Stimulated activated CD4-positive, alpha-beta T cell treated with anti-CD3 and anti-CD28 coated beads, Interleukin-2, amount 100 ng/mL, for 24 hours (primary cell): ENCODE measurements around the gene NFIX.

Source experiments
- DNase-seq, 2 donors: peaks; one replicate each; pipeline ENCODE4 v3.0.0-alpha.2; 2020

Gene NFIX

DNA sequence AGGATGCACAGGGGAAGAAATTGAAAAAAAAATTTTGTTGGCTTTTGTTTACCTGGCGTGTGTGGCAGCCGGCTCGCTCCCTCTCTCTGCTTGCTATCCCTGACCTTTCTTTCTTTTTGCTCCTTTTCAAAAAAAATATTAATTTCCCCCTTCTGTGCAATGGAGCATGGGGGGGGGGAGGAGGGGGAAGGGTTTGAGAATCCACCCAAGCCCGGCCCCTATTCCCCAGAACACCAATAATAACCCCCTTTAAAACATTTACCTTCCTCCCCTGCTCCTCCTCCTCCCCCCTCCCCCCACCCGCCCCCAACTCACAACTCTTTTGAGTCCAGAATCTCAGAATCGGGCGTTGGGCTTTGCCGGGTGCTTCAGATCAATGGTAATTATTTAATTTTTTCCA is 28.4 kb downstream of the NFIX start:
- DNase-seq: no peak

GRCh38 chr19:13024126-13024950 is 29.1 kb downstream of the NFIX start:
- no peak for DNase-seq

DNA sequence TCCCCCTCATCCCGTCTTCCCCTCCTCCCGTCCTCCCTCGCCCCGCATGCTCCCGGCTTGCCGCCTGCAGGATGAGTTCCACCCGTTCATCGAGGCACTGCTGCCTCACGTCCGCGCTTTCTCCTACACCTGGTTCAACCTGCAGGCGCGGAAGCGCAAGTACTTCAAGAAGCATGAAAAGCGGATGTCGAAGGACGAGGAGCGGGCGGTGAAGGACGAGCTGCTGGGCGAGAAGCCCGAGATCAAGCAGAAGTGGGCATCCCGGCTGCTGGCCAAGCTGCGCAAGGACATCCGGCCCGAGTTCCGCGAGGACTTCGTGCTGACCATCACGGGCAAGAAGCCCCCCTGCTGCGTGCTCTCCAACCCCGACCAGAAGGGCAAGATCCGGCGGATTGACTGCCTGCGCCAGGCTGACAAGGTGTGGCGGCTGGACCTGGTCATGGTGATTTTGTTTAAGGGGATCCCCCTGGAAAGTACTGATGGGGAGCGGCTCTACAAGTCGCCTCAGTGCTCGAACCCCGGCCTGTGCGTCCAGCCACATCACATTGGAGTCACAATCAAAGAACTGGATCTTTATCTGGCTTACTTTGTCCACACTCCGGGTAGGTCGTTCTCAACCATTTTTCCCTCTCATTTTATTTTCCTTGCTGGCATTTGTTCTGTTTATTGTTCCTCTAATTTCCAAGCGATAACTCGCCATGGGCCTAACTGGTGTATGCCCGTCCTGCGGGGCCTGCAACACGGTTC is 29.8 kb downstream of the NFIX start:
- no peak for DNase-seq

DNA sequence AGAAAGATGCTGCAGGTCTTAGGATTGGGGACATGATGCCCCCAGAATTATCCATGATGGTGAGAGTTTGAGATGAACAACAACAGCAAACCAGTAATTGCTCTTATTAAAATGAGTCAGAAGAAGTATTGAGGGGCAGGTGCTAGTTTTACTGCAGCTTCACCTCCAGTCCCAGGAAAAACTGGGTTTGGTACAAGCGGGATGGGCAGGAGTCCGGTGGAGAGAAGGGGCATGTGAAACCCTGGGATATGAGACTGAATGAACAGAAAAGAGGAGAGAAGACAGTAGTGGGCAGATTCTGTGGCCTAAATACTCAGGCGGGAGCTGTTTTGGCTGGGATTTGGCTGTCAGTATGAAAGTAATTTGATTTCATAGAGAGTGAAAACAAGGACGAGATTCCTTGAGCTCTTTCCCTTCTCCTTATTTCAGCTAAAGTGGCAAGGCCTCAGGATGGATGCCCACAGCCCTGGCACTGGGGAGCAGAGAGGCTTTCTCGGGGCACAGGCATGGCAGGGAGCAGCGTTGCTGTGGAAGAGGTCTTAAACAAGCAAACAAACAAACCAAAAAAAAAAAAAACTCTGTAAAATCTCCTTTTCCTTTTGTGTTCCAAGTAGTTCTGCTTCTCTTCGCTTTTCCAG is 30.7 kb downstream of the NFIX start:
- no peak for DNase-seq

DNA sequence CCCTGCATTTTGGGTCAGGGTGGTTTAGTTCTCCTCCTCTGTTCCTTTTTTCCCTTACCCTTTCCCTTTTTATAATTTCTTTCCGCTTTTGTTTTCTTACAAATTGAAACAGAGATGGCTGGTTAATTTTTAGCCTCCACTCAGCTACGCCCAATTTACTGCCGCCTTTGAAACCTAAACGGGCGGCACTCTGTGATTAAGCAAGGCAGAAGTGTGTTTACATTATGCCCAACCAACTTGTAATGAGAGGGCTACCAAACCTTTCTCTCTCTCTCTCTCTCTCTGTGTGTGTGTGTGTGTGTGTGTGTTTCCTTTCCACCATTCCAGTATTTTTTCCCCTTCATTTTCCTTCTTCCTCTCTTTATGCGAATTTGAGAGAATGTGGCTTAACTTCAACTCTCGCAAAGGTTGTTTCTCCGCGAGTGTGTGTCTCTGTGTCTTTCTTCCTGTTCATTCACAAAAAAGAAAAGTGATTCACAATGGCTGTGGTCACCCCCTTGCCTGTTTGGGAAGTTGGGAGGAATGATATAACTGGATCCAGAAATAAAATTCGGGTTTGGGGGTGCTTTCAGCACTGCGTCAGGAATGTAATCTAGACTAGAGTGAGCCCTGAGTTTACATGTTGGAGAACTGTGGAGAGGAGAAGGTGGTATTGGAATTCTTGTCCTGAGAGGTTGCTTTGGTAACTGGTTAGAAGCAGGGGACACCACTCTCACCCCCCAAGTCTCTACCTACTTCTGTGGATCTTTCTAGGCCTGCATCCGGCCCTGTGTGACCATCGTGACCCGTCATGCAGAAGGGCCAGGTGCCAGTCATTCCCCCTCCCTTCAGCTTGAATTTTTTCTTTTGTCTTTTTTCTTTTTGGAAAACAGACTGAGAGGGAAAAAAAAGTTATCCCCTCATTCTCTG is 31.4 kb downstream of the NFIX start:
- DNase-seq: no peak

DNA sequence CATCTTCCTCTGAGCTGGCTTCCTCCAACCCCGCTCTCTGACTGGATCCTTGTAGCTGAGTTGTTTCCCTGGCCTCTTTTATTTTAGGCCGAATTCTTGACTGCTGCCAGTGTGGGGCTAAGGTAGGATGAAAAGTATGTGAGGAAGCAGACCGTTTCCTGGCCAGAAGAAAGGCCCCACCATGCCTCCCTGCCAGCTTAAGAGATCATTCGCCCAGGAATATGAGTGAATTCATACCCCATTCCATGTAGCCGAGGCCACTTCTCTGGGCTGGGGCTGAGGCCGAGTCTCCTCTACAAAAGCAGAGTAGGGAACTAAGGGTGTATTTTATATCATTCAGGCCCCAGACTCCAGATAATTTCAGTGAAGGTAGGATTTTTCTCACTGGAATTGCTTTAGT is 32.3 kb downstream of the NFIX start:
- DNase-seq: no peak

DNA sequence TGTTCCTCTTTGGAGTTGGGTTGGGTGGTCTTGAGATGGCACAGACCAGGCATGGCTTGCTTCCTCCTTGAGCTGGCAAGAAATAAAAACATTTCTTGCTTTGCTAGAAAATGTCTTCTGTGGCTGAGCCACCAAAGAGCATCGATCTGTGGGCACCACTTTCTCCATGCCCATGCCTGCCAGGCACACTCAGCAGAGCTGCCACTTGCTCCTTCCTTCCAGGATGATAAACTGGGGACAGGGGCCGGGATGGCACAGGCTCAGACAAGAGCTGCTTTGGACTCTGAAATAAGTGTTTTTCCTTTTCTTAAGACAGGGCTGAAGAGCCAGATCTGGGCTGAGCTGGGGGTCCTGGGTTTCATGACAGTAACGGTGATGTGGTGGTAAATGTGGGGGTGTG is 32.8 kb downstream of the NFIX start:
- no peak for DNase-seq

DNA sequence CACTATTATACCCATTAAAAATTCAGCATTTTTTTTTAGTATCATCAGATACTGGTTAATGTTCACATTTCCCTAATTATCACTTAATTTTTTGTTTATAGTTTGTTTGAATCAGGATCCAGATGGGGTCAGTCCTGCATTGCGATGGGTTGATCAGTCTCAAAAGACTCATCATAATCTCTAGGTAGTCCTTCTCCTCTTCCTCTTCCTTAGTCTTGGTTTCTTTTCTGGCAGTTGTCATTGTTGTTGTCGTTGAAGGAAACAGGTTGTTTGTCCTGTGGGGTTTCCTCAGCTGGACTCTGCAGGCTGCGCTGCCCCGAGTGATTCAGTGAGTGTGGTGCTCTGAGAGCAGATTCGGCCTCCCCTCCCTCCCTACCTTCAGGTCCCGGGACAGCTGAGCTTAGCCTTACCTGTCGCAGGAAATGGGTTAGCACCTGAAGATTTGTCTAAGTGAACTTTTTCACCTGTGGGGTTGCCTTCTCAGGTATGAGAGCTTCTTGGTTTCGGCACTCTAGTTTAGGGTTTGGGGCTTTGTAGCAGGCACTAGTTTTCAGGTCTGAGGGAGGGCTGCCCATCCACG is 34.1 kb downstream of the NFIX start:
- no peak for DNase-seq

- no peak for DNase-seq
Observed at GRCh38 chr19:13029893-13030292, 34.6 kb downstream of the NFIX start.

GRCh38 chr19:13031917-13032623 is 36.8 kb downstream of the NFIX start:
- no peak for DNase-seq

- no peak for DNase-seq
Observed at GRCh38 chr19:13032837-13033236, 37.6 kb downstream of the NFIX start.

DNA sequence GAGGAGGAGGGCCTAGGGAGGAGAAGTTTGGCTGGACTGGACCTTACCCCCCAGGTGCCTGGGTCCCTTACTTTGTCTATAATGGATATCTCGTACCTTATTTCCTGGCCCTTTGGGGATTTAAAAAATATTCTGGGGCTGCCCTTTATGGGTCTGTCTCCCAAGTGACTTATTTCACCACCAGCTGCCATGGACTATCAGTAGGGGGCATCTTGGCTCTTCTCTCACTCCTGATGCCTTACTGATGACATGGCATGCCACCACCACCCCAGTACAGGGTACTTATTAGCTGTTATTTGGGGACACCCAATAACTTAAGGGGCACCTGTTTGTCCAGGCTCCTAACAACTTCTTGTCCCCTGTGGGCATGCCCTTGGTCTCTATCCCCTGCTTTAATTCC is 38.0 kb downstream of the NFIX start:
- no peak for DNase-seq

DNA sequence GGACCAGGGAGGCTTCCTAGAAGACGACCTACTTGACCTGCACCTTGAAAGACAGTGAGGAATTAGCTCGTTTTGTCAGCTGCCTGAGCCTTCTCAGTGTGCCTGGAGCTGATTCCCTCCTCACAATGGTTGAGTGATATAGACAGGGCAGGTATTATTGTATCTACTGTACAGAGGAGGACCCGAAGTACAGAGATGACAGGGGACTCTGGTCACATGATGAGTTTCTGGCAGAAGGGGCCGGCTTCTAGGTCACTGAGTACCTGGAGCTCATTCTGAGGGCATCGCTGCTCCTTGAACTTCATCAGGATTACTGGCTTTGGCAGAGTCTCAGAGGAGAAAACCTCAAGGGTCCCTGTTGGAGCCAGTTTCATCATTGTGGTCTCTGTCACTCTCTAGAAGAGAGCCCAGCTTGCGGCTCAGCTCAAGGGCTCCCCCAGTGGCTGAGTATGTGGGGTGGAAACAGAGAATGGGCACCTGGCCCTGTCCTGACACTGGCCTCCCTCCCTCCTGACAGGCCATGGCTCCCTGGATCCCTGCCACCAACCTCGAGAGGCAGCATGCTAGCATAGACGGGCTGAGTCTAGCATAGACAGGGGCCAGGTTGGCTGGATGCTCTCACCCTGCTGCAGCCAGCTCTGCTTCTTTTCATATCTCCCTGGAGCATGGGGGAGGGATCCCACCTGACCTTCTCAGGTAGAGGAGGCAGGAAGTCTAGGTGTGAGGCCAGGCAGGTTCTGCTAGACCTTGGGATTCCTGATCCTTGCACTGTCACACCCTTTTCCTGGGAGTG is 38.7 kb downstream of the NFIX start:
- peak; percentile 51 to 65 for DNase-seq

GRCh38 chr19:13034636-13035035 is 39.4 kb downstream of the NFIX start:
- no peak for DNase-seq

DNA sequence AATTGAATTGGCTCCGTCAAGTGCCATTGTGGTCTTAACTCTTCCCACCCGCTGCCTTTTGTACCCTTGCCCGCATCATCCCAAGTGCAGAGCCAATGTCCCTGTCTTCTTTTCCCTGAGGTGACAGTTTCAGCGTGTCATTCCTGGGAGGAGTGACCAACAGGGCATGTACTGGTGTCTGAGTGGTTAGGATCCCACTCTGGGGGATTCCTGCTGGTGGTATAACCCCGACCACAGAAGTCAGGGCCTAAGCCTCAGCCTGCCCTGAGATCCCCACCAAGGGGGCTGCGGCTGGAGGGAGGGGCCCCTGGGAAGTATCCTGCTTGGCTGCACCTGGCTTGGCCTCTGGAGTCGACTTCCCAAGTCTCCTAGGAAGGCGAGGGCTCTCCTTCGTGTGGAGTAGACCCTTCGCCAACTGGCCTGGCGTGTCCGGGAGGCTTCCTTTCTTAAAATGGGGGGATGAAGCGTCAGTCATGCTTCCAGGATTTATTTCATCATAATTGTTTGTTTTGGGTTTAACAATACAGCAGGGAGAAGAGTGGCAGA is 40.6 kb downstream of the NFIX start:
- DNase-seq: no peak

GRCh38 chr19:13036366-13036976 is 41.2 kb downstream of the NFIX start:
- no peak for DNase-seq

GRCh38 chr19:13037161-13037560 is 41.9 kb downstream of the NFIX start:
- no peak for DNase-seq

GRCh38 chr19:13037731-13038130 is 42.5 kb downstream of the NFIX start:
- no peak for DNase-seq

DNA sequence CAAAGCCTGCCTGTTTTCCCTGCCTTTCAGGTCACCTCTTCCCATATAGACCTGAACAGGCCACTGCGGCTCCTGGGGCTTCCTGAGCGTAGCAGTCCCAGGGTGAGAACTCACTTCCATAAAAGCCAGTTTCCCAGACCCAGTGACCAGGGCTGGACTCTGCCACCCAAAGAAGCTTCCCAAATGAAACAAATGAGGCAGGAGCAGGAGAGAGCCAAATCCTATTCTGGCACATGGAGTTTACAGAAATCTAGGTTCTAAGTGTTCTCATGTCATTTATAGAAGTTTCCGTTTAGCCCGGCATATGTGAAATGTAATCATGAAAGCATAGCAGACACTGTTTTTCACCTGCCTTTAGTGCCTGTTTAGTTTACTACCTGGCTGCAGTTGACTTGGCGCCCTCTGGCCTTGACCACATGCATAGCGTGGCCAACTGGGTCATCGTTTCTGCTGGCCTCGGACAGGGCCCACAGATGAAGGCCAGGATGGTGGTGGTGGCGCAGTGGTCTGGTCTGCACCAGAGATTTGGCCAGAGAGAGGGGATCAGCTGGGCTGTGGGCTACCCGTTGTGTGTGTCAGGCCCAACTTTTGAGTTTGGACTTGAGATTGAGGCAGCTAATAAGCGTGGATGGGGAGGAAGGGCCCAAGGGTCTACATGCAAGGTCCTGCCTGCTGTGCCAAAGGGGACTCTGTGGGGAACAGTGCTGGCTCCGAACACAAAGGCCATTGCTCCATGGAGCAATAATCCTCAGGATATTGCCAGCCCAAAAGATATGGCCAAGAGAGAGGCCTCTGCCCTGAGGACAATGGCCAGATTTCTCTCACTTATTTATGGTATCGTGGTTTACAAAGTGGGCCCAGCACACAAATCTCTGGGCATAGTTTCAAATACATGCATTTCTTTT is 43.3 kb downstream of the NFIX start:
- DNase-seq: no peak
